ENCODE results near the gene KDM4C.

The KDM4C gene

GRCh38 chr9:6991418-6991817 is 233.6 kb downstream of the KDM4C start:
- Histone ChIP-seq H3K36me3 (replicated peaks) (no peaks in the 10 kb centered on the region), H3K4me3 (ENCODE audit: low read depth, low read length) (no peak overlapping the region), H3K27me3 (replicated peaks) (no peaks in the 10 kb centered on the region), H3K27ac (no peak overlapping the region)
- TF ChIP-seq CTCF (IDR thresholded peaks at IDR 0.05; ENCODE audit: low read depth, low read length, missing control alignments) = no peak
- in situ Hi-C loops (cut with HindIII; ENCODE audit: low pct_ligation_motif_present, low sequenced_read_pairs) = no loop called here
- no peak for DNase-seq

DNA sequence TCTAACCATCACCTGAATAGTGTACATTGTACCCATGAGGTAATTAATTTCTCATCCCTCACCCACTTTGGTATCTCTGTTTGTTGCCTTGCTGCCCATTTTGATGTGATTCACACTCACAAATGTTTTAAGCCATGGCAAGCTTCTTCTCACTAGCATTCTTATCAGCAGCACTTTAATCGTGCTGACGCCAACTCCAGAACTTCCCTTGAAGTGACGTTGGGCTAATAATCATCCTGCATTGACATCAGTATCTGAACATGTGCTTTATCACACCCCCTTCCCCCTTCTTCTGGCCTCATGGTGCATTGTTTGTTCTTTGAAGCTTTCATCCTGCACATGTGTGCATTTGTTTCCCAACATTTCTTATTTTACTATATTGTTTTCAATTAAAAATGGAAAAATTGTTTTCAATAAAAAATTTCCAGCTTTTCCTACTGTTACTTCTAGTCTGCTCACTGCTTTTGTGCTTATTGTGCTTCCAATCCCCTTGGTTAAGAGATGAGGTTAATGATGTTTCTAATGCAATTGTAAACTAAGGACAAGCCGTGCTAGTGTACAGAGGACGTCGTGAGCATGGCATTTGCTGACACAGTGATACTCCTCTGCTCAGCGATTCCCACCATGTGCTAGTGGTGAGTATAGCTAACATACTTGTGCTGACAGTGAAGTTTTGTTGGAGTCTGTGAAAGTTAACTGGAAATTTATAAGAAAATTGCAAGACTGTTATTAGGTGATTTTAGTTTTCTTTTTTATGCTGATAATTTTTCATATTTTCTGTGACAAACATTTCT is 238.5 kb downstream of the KDM4C start:
- no peaks in the 10 kb centered on the region for H3K36me3 ChIP-seq (replicated peaks)
- H3K4me3 ChIP-seq (ENCODE audit: low read depth, low read length) = no peak overlapping the region
- no peak overlapping the region for H3K27ac ChIP-seq
- no peak for TF ChIP-seq CTCF (IDR thresholded peaks at IDR 0.05; ENCODE audit: low read depth, low read length, missing control alignments)
- no peak for DNase-seq
- in situ Hi-C loops (cut with HindIII; ENCODE audit: low pct_ligation_motif_present, low sequenced_read_pairs) = no loop called here
- H3K27me3 ChIP-seq (replicated peaks) = no peaks in the 10 kb centered on the region

GRCh38 chr9:6997330-6997729 is 239.6 kb downstream of the KDM4C start:
- in situ Hi-C loops (cut with HindIII; ENCODE audit: low pct_ligation_motif_present, low sequenced_read_pairs) = no loop called here
- TF ChIP-seq CTCF (IDR thresholded peaks at IDR 0.05; ENCODE audit: low read depth, low read length, missing control alignments) = no peak
- DNase-seq = no peak
- Histone ChIP-seq H3K4me3 (ENCODE audit: low read depth, low read length) (no peak overlapping the region), H3K27ac (no peak overlapping the region), H3K27me3 (replicated peaks) (no peaks in the 10 kb centered on the region), H3K36me3 (replicated peaks) (no peaks in the 10 kb centered on the region)

- Histone ChIP-seq H3K27ac (no peak overlapping the region), H3K4me3 (ENCODE audit: low read depth, low read length) (no peak overlapping the region), H3K36me3 (replicated peaks) (no peaks in the 10 kb centered on the region), H3K27me3 (replicated peaks) (no peaks in the 10 kb centered on the region)
- DNase-seq = no peak
- no peak for TF ChIP-seq CTCF (IDR thresholded peaks at IDR 0.05; ENCODE audit: low read depth, low read length, missing control alignments)
- in situ Hi-C loops (cut with HindIII; ENCODE audit: low pct_ligation_motif_present, low sequenced_read_pairs) = no loop called here
Observed at GRCh38 chr9:6999794-7000193, 242.0 kb downstream of the KDM4C start.

DNA sequence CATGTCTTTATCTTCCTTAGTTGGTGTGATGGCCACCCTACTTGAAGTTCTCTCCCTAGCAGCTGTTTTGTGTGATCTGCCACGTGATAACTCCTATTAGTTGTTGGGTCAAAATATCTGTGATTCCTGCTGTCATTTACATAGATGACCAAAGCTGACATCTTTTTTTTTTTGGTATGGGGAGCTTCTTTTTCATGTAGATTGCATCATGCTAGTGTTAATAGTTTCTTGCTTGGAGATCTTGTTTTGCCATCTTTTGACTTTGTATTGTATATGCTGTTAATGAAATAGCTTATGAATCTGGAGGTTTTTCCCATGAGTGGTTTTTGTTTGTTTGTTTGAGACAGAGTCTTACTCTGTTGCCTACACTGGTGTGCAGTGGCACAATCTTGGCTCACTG is 243.8 kb downstream of the KDM4C start:
- TF ChIP-seq CTCF (IDR thresholded peaks at IDR 0.05; ENCODE audit: low read depth, low read length, missing control alignments) = no peak
- Histone ChIP-seq H3K27ac (no peak overlapping the region), H3K27me3 (replicated peaks) (no peaks in the 10 kb centered on the region), H3K36me3 (replicated peaks) (no peaks in the 10 kb centered on the region), H3K4me3 (ENCODE audit: low read depth, low read length) (no peak overlapping the region)
- in situ Hi-C loops (cut with HindIII; ENCODE audit: low pct_ligation_motif_present, low sequenced_read_pairs) = no loop called here
- no peak for DNase-seq

DNA sequence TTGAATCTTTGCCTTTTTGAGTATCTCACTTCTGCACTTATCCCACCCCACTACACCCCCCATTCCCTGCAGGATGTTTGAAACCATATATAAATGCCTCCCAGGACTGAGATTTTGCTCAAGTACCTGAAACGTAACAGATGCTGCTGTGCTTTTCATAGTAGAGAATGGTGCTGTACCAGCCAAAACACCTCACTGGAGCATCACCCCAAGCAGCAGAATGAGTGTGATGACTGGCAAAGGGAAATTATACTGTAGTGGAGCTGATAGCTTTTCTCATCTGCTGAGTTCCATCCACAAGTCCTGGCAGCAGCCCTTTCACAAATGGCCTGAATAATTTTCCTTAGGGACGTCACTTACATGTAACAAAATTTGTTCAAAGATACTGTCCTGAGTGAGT is 246.1 kb downstream of the KDM4C start:
- TF ChIP-seq CTCF (IDR thresholded peaks at IDR 0.05; ENCODE audit: low read depth, low read length, missing control alignments) = no peak
- no peak overlapping the region for H3K27ac ChIP-seq
- no peaks in the 10 kb centered on the region for H3K36me3 ChIP-seq (replicated peaks)
- no peaks in the 10 kb centered on the region for H3K27me3 ChIP-seq (replicated peaks)
- in situ Hi-C loops (cut with HindIII; ENCODE audit: low pct_ligation_motif_present, low sequenced_read_pairs) = no loop called here
- DNase-seq = no peak
- H3K4me3 ChIP-seq (ENCODE audit: low read depth, low read length) = no peak overlapping the region

Measured in brain microvascular endothelial cell (primary cell).